ENCODE measurements around the gene CYB561. TPM values are rescaled to one million over a fixed set of nuclear protein-coding genes. Genes with fewer than 3 reads are reported as not detected.

Gene CYB561
- total and polyA plus RNA-seq, 2 experiments from 2014 or later: 13.7 to 30.9 TPM

DNA sequence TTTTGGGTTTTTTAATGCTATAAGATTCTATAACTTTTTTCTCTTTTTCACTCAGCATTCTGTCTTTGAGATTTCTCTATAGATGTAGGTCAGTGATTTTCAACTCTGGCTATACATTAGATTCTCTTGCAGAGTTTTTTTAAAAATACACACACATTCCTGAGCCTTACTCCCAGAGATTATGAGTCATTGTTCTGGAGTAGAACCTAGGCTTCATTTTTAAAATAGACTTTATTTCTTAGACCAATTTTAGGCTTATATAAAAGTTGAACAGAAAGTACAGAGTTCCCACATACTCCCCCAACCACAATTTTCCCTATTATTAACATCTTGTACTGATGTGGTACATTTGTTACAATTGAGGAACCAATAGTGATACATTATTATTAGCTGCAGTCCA is 63.3 kb downstream of the CYB561 start:
- Mint-ChIP-seq H3K9me3 (peaks cover under 1% of the 10 kb centered on the region; the same call in 2 of the 3 replicates), H3K36me3 (ENCODE audit: low read depth) (peaks cover 1% of the 10 kb centered on the region; the same call in 2 of the 3 replicates), H3K27me3 (ENCODE audit: insufficient read depth, low read depth, poor library complexity) (no peaks in the 10 kb centered on the region), H3K4me3 (no peak overlapping the region), H3K27ac (no peak overlapping the region), H3K4me1 (no peaks in the 10 kb centered on the region)
- Histone ChIP-seq H3K27me3 (ENCODE audit: insufficient read depth) (no peaks in the 10 kb centered on the region), H3F3A (replicated peaks; ENCODE audit: low read depth) (no peaks in the 10 kb centered on the region), H2AFZ (no peak overlapping the region), H3K36me3 (ENCODE audit: insufficient read depth) (no peaks in the 10 kb centered on the region), H3K27ac (ENCODE audit: low read depth) (no peak overlapping the region), H3K4me3 (no peak overlapping the region), H4K20me1 (replicated peaks; ENCODE audit: insufficient read depth) (no peaks in the 10 kb centered on the region), H3K4me1 (ENCODE audit: insufficient read depth) (no peaks in the 10 kb centered on the region), H3K79me2 (replicated peaks; ENCODE audit: insufficient read depth) (no peaks in the 10 kb centered on the region), H3K9me2 (ENCODE audit: insufficient read depth) (peaks cover 9% of the 10 kb centered on the region; the same call in 1 of the 2 replicates), H3K4me2 (no peak overlapping the region)
- DNase-seq (ENCODE audit: low spot score): no peak
- no peak for TF ChIP-seq JUNB (IDR thresholded peaks at IDR 0.05; ENCODE audit: unreplicated experiment)
- no peak for TF ChIP-seq ZNF331 (CRISPR knock-in tag; IDR thresholded peaks at IDR 0.05; ENCODE audit: low read depth)
- TF ChIP-seq EZH2phosphoT487 (IDR thresholded peaks at IDR 0.05; ENCODE audit: unreplicated experiment): no peak
- no peak for TF ChIP-seq STAT1 (IDR thresholded peaks at IDR 0.05; ENCODE audit: unreplicated experiment)
- TF ChIP-seq, protein P1, sequence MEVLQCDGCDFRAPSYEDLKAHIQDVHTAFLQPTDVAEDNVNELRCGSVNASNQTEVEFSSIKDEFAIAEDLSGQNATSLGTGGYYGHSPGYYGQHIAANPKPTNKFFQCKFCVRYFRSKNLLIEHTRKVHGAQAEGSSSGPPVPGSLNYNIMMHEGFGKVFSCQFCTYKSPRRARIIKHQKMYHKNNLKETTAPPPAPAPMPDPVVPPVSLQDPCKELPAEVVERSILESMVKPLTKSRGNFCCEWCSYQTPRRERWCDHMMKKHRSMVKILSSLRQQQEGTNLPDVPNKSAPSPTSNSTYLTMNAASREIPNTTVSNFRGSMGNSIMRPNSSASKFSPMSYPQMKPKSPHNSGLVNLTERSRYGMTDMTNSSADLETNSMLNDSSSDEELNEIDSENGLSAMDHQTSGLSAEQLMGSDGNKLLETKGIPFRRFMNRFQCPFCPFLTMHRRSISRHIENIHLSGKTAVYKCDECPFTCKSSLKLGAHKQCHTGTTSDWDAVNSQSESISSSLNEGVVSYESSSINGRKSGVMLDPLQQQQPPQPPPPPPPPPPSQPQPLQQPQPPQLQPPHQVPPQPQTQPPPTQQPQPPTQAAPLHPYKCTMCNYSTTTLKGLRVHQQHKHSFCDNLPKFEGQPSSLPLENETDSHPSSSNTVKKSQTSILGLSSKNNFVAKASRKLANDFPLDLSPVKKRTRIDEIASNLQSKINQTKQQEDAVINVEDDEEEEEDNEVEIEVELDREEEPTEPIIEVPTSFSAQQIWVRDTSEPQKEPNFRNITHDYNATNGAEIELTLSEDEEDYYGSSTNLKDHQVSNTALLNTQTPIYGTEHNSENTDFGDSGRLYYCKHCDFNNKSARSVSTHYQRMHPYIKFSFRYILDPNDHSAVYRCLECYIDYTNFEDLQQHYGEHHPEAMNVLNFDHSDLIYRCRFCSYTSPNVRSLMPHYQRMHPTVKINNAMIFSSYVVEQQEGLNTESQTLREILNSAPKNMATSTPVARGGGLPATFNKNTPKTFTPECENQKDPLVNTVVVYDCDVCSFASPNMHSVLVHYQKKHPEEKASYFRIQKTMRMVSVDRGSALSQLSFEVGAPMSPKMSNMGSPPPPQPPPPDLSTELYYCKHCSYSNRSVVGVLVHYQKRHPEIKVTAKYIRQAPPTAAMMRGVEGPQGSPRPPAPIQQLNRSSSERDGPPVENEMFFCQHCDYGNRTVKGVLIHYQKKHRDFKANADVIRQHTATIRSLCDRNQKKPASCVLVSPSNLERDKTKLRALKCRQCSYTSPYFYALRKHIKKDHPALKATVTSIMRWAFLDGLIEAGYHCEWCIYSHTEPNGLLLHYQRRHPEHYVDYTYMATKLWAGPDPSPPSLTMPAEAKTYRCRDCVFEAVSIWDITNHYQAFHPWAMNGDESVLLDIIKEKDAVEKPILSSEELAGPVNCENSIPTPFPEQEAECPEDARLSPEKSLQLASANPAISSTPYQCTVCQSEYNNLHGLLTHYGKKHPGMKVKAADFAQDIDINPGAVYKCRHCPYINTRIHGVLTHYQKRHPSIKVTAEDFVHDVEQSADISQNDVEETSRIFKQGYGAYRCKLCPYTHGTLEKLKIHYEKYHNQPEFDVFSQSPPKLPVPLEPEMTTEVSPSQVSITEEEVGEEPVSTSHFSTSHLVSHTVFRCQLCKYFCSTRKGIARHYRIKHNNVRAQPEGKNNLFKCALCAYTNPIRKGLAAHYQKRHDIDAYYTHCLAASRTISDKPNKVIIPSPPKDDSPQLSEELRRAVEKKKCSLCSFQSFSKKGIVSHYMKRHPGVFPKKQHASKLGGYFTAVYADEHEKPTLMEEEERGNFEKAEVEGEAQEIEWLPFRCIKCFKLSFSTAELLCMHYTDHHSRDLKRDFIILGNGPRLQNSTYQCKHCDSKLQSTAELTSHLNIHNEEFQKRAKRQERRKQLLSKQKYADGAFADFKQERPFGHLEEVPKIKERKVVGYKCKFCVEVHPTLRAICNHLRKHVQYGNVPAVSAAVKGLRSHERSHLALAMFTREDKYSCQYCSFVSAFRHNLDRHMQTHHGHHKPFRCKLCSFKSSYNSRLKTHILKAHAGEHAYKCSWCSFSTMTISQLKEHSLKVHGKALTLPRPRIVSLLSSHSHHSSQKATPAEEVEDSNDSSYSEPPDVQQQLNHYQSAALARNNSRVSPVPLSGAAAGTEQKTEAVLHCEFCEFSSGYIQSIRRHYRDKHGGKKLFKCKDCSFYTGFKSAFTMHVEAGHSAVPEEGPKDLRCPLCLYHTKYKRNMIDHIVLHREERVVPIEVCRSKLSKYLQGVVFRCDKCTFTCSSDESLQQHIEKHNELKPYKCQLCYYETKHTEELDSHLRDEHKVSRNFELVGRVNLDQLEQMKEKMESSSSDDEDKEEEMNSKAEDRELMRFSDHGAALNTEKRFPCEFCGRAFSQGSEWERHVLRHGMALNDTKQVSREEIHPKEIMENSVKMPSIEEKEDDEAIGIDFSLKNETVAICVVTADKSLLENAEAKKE (CRISPR knock-in tag; IDR thresholded peaks at IDR 0.05): no peak
- TF ChIP-seq, protein P2, sequence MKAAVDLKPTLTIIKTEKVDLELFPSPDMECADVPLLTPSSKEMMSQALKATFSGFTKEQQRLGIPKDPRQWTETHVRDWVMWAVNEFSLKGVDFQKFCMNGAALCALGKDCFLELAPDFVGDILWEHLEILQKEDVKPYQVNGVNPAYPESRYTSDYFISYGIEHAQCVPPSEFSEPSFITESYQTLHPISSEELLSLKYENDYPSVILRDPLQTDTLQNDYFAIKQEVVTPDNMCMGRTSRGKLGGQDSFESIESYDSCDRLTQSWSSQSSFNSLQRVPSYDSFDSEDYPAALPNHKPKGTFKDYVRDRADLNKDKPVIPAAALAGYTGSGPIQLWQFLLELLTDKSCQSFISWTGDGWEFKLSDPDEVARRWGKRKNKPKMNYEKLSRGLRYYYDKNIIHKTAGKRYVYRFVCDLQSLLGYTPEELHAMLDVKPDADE (IDR thresholded peaks at IDR 0.05): no peak
- no peak for TF ChIP-seq NANOG (IDR thresholded peaks at IDR 0.05; ENCODE audit: borderline replicate concordance)
- TF ChIP-seq, protein P3, sequence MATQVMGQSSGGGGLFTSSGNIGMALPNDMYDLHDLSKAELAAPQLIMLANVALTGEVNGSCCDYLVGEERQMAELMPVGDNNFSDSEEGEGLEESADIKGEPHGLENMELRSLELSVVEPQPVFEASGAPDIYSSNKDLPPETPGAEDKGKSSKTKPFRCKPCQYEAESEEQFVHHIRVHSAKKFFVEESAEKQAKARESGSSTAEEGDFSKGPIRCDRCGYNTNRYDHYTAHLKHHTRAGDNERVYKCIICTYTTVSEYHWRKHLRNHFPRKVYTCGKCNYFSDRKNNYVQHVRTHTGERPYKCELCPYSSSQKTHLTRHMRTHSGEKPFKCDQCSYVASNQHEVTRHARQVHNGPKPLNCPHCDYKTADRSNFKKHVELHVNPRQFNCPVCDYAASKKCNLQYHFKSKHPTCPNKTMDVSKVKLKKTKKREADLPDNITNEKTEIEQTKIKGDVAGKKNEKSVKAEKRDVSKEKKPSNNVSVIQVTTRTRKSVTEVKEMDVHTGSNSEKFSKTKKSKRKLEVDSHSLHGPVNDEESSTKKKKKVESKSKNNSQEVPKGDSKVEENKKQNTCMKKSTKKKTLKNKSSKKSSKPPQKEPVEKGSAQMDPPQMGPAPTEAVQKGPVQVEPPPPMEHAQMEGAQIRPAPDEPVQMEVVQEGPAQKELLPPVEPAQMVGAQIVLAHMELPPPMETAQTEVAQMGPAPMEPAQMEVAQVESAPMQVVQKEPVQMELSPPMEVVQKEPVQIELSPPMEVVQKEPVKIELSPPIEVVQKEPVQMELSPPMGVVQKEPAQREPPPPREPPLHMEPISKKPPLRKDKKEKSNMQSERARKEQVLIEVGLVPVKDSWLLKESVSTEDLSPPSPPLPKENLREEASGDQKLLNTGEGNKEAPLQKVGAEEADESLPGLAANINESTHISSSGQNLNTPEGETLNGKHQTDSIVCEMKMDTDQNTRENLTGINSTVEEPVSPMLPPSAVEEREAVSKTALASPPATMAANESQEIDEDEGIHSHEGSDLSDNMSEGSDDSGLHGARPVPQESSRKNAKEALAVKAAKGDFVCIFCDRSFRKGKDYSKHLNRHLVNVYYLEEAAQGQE (IDR thresholded peaks at IDR 0.05; ENCODE audit: unreplicated experiment): no peak
- no peak for TF ChIP-seq POLR2AphosphoS5 (IDR thresholded peaks at IDR 0.05; ENCODE audit: low read depth)
- TF ChIP-seq EZH2 (IDR thresholded peaks at IDR 0.05; ENCODE audit: low read depth, unreplicated experiment): no peak
- no peak for TF ChIP-seq ZNF114 (CRISPR knock-in tag; IDR thresholded peaks at IDR 0.05)
- no peak for TF ChIP-seq CREB1 (CRISPR knock-in tag; IDR thresholded peaks at IDR 0.05; ENCODE audit: low read depth)
- TF ChIP-seq, protein P4, sequence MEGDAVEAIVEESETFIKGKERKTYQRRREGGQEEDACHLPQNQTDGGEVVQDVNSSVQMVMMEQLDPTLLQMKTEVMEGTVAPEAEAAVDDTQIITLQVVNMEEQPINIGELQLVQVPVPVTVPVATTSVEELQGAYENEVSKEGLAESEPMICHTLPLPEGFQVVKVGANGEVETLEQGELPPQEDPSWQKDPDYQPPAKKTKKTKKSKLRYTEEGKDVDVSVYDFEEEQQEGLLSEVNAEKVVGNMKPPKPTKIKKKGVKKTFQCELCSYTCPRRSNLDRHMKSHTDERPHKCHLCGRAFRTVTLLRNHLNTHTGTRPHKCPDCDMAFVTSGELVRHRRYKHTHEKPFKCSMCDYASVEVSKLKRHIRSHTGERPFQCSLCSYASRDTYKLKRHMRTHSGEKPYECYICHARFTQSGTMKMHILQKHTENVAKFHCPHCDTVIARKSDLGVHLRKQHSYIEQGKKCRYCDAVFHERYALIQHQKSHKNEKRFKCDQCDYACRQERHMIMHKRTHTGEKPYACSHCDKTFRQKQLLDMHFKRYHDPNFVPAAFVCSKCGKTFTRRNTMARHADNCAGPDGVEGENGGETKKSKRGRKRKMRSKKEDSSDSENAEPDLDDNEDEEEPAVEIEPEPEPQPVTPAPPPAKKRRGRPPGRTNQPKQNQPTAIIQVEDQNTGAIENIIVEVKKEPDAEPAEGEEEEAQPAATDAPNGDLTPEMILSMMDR (conservative IDR thresholded peaks at IDR 0.05; ENCODE audit: low read depth in 2 of 2): no peak
- no peak for ATAC-seq

Data from GM23338 (cell line).